NCI-H524 (cell line): Measurements from ENCODE around the gene MRPL27.
"Not testable (repeated sequence)": the region's sequence is repeated elsewhere in the genome, so short reads cannot be mapped to it uniquely, and the experiment has no call there.

Experiments
- DNase-seq, 2 experiments: peaks; one replicate each; lab custom pipeline; 2025; lab: John Stamatoyannopoulos, UW

Gene MRPL27

GRCh38 chr17:50345432-50346312 is 27.3 kb downstream of the MRPL27 start, which contains the start of gene XYLT2:
TSS of gene XYLT2 (plus strand) at chr17:50346126. CDS start at chr17:50346141, 15 bp downstream.
- peak; percentile 69 to 86 for DNase-seq

- no peak for DNase-seq
Measured at GRCh38 chr17:50344731-50345365, 28.1 kb downstream of the MRPL27 start.

GRCh38 chr17:50339381-50339780 is 33.6 kb downstream of the MRPL27 start:
- DNase-seq, result no peak

GRCh38 chr17:50338645-50339044 is 34.3 kb downstream of the MRPL27 start:
- no peak for DNase-seq

GRCh38 chr17:50337956-50338355 is 35.0 kb downstream of the MRPL27 start:
- no peak for DNase-seq

- not testable (repeated sequence) for DNase-seq
Measured at GRCh38 chr17:50333291-50334057, 39.5 kb downstream of the MRPL27 start.

- DNase-seq, result no peak
Measured at GRCh38 chr17:50332196-50332595, 40.8 kb downstream of the MRPL27 start.

- DNase-seq, result no peak
Measured at GRCh38 chr17:50331085-50331791, 41.7 kb downstream of the MRPL27 start.

GRCh38 chr17:50330151-50330775 is 42.7 kb downstream of the MRPL27 start:
- DNase-seq, result peak in 1 of 2 experiments; percentile 75

GRCh38 chr17:50329716-50330115 is 43.3 kb downstream of the MRPL27 start:
- no peak for DNase-seq

- no peak for DNase-seq
Measured at GRCh38 chr17:50328363-50329325, 44.3 kb downstream of the MRPL27 start.

- no peak for DNase-seq
Measured at GRCh38 chr17:50326831-50327364, 46.1 kb downstream of the MRPL27 start.

GRCh38 chr17:50325906-50326305 is 47.1 kb downstream of the MRPL27 start:
- DNase-seq, result no peak

- DNase-seq, result no peak
Measured at GRCh38 chr17:50323060-50323459, 49.9 kb downstream of the MRPL27 start.

- no peak for DNase-seq
Measured at GRCh38 chr17:50322271-50322670, 50.7 kb downstream of the MRPL27 start.

GRCh38 chr17:50319306-50320004 is 53.5 kb downstream of the MRPL27 start:
- DNase-seq, result no peak

GRCh38 chr17:50318501-50319285 is 54.3 kb downstream of the MRPL27 start:
- peak; percentile 56 to 93 for DNase-seq
